Stimulated activated CD4-positive, alpha-beta T cell treated with anti-CD3 and anti-CD28 coated beads, Interleukin-1b, Interleukin-23, amount 100 ng/mL, for 48 hours (primary cell): Measurements from ENCODE around the gene SLC27A3.
"Not testable (repeated sequence)": the region's sequence is repeated elsewhere in the genome, so short reads cannot be mapped to it uniquely, and the experiment has no call there.

ENCODE experiments used
- DNase-seq: peaks from one replicate; pipeline ENCODE4 v3.0.0-alpha.2; 2020

Gene SLC27A3

DNA sequence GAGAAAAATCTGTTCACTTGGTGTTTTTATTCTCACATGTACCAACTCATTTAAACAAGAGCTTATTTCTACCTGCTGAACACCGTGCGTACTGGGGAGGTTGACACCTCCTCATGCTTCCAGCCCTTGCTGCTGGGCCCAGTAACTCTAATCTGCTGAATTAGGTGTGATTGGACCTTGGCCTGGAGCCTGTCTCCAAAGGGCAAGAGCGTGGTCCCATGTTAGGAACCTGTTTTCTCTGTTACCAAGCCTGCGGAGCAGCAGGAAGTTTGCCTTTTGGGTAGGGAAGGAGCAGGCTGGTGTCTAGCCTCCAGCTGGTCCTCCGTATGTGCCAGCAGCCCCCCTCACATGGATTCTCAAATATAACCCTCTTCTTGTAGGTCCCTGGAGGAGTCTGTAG lies 10.9 kb upstream of the SLC27A3 start:
- DNase-seq, result no peak

DNA sequence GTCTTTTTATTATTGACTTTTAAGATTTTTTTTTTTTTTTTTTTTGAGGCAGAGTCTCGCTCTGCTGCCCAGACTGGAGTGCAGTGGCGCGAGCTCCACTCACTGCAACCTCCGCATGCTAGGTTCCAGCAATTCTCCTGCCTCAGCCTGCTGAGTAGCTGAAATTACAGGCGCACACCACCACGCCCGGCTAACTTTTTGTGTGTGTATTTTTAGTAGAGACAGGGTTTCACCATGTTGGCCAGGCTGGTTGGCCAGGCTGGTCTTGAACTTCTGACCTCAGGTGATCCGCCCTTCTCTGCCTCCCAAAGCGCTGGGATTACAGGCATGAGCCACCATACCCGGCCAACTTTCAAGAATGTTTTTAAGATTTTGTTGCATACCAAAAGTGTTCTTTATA lies 8.5 kb upstream of the SLC27A3 start:
- DNase-seq, result not testable (repeated sequence)

DNA sequence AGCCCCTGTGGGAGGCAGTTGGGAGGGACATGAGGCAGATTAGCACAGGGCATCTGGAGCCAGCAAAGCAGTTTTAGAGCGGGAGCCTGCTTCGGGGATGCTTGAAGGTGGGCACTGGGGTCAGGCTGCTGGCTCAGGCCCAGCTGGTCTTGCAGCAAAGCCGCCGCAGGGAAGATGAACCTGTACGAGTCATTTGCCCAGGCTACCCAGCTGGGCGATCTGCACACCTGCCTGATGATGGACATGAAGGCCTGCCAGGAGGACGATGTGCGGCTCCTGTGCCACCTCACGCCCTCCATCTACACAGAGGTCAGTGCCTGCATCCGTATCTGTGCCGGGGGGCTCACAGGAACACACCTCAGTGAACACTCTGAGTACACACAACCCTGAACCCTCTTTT lies 7.7 kb upstream of the SLC27A3 start:
- no peak for DNase-seq

DNA sequence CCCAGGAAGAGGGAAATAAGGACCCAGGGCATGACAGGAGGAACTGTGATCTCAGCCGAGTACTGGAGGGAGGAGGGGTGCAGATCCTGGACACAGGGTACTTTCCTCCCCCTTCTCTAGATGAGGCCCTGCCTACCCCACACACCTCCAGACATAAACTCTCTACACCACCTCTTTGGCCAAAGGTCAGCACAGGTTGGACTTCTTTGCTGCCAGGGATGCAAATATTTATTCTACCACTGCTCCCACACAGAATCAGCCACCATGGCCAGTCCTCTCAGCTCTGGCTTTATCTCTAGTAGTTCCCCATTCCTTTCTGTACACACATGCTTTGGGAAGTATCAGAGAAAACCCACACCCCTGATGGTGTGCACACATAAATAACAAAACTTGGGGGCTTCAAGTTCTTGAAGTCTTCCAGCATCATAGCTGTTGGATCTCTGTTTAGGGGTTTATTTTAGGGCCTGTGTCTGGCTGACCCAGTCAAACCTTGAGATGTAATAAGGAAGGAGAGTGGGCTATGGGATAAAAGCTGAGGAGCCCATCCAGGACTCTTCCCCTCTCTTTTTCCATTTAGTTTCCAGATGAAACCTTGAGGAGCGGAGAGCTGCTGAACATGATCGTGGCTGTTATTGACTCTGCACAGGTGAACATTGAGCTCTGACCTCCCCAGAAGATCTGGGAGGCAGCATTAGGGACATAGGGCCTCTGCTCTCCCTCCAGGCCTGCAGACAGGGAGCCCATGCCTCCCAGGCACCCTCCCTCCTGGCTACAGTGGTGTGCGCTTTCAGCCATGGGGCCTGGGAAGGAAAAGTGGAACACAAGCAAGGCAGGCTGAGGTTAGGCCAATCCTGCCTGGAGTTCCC lies 6.7 kb upstream of the SLC27A3 start:
- no peak for DNase-seq

DNA sequence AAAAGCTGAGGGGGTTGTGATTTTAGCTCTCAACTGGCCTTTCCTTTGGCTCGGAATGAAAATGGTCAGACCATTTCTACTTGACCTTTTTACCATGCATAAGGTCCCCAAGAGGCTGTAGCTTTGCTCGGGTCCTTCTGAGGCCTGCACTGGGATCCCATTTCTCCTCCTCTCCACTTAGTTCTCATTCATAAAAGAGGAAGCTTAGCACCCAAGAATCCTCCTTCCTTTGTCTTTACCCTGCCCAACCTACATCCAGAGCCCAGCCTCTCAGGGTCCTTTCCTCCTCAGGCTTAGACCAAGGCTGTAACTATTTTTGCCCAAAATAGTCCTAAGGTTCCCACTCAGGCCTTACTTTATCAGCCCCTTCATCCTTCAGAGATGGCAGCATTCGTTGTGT lies 6.0 kb upstream of the SLC27A3 start:
- no peak for DNase-seq

DNA sequence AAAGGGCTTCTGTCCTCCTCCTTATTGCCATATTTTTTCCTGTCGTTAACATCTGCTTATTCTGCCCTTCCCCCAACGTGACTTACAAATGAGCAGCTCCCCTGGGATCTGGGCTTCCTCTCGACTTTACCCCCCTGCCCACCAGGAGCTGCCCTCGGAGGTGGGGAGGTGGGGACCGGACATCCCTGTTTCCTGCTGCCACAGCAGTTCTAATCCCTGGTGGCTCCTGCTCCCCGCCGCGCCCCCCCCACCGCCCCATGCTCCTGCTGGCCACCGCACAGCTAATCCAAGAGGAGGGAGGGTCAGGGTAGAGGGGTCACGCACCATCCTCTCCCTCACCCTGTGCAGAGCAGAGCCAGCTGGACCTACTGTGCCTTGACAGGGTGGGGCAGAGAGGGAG lies 4.4 kb upstream of the SLC27A3 start:
- no peak for DNase-seq

DNA sequence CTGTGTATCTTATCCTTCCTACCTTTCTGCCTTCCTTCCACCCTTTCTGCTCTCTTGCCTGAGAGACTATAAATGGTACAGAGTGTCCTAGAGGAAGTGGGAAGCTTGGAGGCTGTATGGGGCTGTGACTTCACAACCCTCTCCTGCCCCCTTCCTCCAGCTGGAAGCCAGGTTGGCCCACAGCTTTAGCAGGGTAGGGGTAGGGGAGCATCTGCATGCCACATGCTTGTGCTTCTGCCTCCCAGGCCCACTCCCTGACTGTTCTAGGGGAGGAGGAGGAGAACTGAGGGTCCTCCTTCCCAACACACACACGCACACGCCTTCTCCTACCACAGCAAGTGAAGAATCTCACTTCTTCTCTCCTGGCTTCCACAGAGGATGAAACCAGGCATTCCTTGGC lies 3.9 kb upstream of the SLC27A3 start:
- no peak for DNase-seq

DNA sequence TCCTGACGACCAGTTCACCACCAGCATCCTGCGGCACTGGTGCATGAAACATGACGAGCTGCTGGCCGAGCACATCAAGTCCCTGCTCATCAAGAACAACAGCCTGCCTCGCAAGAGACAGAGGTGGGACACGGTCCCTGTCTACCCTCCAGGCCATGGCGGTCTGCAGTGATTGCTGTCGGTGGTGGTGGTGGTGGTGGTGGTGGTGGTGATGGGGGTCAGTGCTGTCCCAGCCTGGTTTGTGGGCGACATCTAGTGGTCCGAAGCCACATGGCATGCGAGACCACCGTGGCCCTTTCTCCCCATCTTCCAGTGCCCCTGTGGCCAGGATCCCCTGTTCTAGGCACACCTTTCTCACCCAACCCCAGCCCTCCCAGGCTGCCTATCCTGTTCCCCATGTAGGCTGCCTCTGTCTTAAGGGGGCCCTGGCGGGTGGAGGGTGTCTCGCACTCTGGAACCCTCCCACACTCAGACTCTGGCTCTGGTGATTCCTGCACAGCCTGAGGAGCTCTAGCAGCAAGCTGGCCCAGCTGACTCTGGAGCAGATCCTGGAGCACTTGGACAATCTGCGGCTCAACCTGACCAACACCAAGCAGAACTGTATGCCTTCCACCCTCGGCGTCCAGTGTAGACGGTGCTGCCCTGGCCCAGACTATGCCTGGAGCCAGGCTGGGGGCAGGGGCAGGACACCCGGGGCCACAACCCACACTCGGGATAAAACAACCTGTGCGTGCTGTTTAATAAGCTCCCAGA lies 3.2 kb upstream of the SLC27A3 start:
- DNase-seq, result no peak

DNA sequence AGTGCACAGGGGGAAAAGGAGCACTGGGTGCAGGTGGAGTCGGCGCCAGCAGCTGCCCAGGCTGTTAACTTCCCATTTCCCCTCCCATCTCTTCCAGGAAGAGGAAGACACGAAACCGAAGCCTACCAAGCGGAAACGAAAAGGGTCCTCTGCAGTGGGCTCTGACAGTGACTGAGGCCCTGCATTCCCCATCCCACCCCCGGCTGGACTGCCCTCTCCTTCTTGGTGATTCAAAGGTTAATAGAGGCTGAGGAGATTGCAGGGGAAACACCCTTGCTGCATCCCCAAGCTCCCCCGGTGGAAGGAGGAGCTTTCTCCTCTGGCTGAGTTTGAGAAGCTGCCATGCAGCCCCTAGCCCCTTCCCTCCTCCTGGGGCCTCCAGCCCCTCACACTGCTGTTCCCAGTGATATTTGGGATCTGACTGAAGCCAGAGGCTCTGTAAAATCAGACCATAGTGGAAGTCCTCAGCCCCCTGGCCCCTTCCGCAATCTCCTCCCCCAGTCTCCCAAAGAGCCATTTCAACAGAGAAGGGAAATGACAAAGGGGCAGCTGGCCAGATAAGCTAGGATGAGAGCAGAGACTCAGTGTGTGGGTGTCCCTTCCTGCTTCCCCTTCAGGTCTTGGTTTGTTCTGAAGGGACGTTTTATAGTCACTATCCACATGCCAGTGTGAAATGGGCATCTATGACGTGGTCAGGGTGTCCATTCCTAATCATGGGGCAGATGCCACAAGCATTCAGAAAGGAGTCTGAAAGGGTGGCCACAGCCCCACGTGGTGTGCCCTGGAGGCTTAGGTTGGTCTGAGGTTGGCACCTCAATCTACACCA lies 1.9 kb upstream of the SLC27A3 start:
- DNase-seq, result no peak

DNA sequence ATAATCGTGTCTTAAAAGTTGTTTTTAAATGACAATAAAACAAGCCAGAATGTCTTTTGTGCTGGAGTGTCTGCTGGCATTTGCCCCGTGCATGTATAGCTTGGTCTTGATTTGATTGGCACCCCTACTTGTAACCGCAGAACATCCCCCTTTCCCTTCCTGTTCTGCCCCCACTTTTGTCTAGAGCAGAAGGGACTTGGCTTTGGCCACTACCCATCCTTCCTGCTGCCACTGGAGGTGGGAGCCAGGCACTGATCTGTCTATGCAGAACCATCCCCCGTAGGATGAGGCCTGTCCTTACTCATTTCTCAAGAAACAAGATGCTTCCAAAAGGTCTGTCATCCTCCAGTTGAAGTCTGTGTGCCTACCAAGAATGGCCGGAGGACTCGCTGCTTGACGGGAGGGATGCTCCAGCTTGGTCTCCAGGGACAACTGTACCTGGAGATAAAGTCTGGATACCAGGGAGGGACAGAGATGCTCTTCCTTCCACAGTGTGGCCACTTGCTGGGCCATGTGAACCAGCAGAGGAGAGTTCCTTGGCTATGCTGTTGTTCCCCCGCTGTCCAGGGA lies 1.1 kb upstream of the SLC27A3 start:
- no peak for DNase-seq

DNA sequence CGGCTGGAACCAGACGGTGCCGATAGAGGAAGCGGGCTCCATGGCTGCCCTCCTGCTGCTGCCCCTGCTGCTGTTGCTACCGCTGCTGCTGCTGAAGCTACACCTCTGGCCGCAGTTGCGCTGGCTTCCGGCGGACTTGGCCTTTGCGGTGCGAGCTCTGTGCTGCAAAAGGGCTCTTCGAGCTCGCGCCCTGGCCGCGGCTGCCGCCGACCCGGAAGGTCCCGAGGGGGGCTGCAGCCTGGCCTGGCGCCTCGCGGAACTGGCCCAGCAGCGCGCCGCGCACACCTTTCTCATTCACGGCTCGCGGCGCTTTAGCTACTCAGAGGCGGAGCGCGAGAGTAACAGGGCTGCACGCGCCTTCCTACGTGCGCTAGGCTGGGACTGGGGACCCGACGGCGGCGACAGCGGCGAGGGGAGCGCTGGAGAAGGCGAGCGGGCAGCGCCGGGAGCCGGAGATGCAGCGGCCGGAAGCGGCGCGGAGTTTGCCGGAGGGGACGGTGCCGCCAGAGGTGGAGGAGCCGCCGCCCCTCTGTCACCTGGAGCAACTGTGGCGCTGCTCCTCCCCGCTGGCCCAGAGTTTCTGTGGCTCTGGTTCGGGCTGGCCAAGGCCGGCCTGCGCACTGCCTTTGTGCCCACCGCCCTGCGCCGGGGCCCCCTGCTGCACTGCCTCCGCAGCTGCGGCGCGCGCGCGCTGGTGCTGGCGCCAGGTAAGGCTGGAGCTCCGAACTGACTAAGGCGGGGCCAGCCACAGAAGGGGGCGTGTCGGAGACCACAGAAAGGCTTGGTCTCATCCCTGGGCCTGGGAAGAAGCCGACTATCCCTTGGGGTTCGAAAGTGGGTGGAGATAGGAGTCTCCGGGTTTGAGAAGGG lies 486 bp downstream of the SLC27A3 start:
- DNase-seq, result peak; percentile 44

DNA sequence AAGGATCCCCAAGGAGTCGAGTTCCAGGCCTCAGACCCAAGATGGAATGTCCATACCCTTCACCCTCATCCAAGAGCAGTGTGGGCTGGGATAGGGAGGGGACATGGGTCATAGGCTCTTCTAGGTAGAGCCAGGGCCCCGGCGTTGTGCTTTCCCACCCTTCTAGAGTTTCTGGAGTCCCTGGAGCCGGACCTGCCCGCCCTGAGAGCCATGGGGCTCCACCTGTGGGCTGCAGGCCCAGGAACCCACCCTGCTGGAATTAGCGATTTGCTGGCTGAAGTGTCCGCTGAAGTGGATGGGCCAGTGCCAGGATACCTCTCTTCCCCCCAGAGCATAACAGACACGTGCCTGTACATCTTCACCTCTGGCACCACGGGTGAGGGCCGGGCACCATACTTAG lies 1.1 kb downstream of the SLC27A3 start:
- DNase-seq, result no peak

DNA sequence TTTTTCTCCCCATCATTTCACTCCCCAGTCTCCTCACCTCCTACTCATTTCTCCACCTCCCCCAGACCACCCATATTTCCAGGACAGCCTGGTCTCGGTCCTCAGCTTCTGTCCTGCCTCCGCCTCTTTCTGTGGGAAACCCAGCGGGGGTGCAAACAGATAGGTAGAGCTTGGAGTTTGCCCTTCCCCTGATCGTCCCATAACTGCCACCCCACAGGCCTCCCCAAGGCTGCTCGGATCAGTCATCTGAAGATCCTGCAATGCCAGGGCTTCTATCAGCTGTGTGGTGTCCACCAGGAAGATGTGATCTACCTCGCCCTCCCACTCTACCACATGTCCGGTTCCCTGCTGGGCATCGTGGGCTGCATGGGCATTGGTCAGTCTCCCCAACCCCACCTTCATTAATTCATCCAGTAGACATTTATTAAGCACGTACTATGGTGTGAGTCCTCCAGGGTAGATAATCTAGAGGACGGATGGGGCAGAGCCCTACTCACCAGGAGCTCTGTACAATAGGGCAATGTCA lies 1.7 kb downstream of the SLC27A3 start:
- DNase-seq, result no peak

DNA sequence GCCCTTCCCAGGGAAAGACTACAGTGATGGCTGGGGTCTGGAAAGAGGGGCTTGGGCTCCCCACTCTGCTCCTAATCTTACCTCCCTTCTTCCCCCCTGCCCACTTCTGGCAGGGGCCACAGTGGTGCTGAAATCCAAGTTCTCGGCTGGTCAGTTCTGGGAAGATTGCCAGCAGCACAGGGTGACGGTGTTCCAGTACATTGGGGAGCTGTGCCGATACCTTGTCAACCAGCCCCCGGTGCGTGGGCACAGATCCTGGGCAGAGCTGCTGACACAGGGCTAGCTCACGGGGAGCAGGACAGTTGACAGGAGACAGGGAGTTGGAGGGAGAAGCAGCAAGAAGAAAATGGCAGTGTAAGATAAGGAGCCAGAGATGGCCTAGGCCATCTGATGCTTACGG lies 2.4 kb downstream of the SLC27A3 start:
- no peak for DNase-seq

DNA sequence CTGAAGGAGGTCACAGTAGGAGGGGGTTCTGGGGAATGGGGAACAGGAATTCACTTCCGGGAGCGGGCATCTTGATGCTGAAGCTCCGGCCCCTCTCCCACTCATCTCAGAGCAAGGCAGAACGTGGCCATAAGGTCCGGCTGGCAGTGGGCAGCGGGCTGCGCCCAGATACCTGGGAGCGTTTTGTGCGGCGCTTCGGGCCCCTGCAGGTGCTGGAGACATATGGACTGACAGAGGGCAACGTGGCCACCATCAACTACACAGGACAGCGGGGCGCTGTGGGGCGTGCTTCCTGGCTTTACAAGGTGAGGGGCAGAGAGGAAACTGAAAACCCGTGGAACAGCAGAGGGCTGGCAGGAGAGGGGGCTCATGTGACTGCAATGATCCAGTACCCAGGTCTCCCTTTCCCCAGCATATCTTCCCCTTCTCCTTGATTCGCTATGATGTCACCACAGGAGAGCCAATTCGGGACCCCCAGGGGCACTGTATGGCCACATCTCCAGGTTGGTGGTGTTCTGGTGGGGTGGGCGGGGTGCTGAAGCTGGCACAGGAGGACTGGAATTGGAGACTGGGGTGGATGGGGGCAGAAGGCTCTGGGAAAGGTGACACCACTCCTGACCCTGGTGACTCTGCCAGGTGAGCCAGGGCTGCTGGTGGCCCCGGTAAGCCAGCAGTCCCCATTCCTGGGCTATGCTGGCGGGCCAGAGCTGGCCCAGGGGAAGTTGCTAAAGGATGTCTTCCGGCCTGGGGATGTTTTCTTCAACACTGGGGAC lies 3.0 kb downstream of the SLC27A3 start:
- no peak for DNase-seq

DNA sequence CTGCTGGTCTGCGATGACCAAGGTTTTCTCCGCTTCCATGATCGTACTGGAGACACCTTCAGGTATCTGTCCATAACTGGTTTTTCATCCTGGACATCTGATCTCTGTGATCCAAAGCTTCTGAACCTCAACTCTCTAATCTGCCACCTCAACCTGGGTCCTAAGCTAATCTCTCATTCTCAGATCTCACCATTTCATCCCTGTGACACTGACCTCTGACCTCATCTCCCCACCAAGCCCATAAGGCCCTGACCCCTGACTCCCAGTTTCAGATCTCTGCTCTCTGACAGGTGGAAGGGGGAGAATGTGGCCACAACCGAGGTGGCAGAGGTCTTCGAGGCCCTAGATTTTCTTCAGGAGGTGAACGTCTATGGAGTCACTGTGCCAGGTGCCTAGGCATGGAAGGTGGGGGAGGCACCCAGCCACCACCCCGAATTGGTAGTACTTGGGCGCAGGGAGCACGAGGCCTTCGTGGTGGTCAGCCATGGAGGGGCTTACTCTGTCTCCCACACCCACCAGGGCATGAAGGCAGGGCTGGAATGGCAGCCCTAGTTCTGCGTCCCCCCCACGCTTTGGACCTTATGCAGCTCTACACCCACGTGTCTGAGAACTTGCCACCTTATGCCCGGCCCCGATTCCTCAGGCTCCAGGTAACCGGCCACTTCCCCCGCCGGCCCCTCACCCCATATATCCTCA lies 3.8 kb downstream of the SLC27A3 start:
- DNase-seq, result no peak

DNA sequence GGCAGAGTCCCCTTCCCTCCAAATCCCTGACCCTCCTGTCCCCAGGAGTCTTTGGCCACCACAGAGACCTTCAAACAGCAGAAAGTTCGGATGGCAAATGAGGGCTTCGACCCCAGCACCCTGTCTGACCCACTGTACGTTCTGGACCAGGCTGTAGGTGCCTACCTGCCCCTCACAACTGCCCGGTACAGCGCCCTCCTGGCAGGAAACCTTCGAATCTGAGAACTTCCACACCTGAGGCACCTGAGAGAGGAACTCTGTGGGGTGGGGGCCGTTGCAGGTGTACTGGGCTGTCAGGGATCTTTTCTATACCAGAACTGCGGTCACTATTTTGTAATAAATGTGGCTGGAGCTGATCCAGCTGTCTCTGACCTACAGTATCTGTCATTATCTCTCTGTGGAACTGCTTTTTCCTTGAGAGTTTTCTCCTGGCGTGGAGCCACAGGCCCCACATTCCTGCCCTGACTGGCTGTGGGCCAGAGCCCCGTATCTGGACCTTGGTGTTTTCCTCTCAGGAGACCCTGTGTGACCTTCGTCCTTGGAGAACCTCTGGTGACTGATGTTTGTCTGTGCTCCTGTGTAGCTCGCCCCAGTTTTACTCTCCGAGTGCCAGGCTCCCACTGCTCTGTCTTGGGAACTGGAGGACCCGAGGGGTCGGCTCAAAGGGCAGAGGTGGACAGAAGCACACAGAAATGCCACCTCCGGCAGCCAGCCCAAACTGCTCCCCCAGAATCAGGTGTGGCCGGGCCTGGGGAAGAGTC lies 4.8 kb downstream of the SLC27A3 start:
- DNase-seq, result no peak

DNA sequence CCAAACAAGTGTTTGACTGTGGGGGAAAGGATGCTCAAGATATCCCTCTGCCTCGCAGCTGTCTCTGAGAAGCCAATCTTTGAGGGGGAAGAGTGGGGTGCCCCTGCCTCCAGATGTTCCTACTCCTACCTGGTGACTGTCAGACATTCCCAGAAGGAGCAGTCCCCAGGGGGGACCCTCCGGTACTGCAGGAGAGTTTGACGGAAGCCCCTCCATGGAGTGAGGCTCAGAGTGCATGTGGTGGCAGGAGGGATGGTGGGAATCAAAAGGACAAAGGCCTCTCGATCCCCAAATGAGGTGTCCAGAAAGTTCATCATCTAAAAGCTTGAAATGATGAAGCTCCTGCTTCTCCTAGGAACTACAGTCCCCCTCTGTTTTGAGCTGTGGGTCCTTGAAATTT lies 5.3 kb downstream of the SLC27A3 start:
- DNase-seq, result no peak

DNA sequence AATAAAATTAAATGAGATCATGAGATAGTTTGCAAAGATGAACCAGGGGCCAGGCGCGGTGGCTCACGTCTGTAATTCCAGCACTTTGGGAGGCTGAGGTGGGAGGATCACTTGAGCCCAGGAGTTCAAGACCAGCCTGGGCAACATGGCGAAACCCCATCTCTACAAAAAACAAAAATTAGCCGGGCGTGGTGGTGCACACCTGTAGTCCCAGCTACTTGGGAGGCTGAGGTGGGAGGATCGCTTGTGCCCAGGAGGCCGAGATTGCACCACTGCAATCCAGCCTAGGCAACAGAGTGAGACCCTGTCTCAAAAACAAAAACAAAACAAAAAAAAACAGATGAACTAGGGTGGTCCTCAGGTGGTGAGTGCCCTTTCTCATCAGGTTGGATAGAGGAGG lies 7.4 kb downstream of the SLC27A3 start:
- not testable (repeated sequence) for DNase-seq
